HUES48 (cell line): Measurements from ENCODE around the gene TBC1D24.

Experiments used
- H3K27ac ChIP-seq: one replicate; pipeline ENCODE4 v1.7.0; 2013; ENCODE audit warnings: low read depth, low read length, inconsistent platforms
- H3K27me3 ChIP-seq: 2 replicates; pipeline ENCODE4 v1.6.1; 2013; ENCODE audit warnings: mild to moderate bottlenecking, low read length; ENCODE audit not compliant: control insufficient read depth, insufficient read depth
- H3K36me3 ChIP-seq: 2 replicates; pipeline ENCODE4 v1.6.1; 2013; ENCODE audit warnings: low read length; ENCODE audit not compliant: control insufficient read depth, insufficient read depth
- H3K4me1 ChIP-seq: 2 replicates; pipeline ENCODE4 v1.6.1; 2013; ENCODE audit warnings: mild to moderate bottlenecking, low read length; ENCODE audit not compliant: control insufficient read depth, insufficient read depth
- H3K4me3 ChIP-seq: 2 replicates; pipeline ENCODE4 v1.5.1; 2013; ENCODE audit warnings: mild to moderate bottlenecking, low read depth, low read length
- H3K9ac ChIP-seq: 2 replicates; pipeline ENCODE4 v1.6.1; 2013; ENCODE audit warnings: mild to moderate bottlenecking, low read depth, low read length, moderate library complexity
- H3K9me3 ChIP-seq: 2 replicates; pipeline ENCODE4 v1.6.1; 2013; ENCODE audit warnings: low read length; ENCODE audit not compliant: control insufficient read depth, insufficient read depth

TBC1D24 gene

GRCh38 chr16:2469399-2470233 lies 5.3 kb upstream of the TBC1D24 start:
- peaks cover 16% of the 10 kb centered on the region for H3K4me1 ChIP-seq
- no peak overlapping the region for H3K27ac ChIP-seq
- H3K9me3 ChIP-seq = no peaks in the 10 kb centered on the region
- H3K9ac ChIP-seq = no peak overlapping the region
- H3K27me3 ChIP-seq = peaks cover 57% of the 10 kb centered on the region
- H3K4me3 ChIP-seq = no peak overlapping the region
- H3K36me3 ChIP-seq = no peaks in the 10 kb centered on the region

GRCh38 chr16:2470234-2470601 lies 4.7 kb upstream of the TBC1D24 start:
- no peaks in the 10 kb centered on the region for H3K9me3 ChIP-seq
- H3K9ac ChIP-seq = no peak overlapping the region
- peaks cover 16% of the 10 kb centered on the region for H3K4me1 ChIP-seq
- peaks cover 58% of the 10 kb centered on the region for H3K27me3 ChIP-seq
- no peaks in the 10 kb centered on the region for H3K36me3 ChIP-seq
- H3K27ac ChIP-seq = no peak overlapping the region
- no peak overlapping the region for H3K4me3 ChIP-seq

GRCh38 chr16:2470603-2471015 lies 4.3 kb upstream of the TBC1D24 start:
- H3K36me3 ChIP-seq = no peaks in the 10 kb centered on the region
- peaks cover 58% of the 10 kb centered on the region for H3K27me3 ChIP-seq
- no peak overlapping the region for H3K4me3 ChIP-seq
- peaks cover 16% of the 10 kb centered on the region for H3K4me1 ChIP-seq
- no peak overlapping the region for H3K9ac ChIP-seq
- no peak overlapping the region for H3K27ac ChIP-seq
- H3K9me3 ChIP-seq = no peaks in the 10 kb centered on the region

- Histone ChIP-seq H3K4me1 (peaks cover 20% of the 10 kb centered on the region), H3K36me3 (no peaks in the 10 kb centered on the region)
Observed at GRCh38 chr16:2471016-2471652, 3.8 kb upstream of the TBC1D24 start, which contains the start of gene NTN3. Gene NTN3, plus strand, starts transcription at chr16:2471297. Its CDS starts 405 bp downstream, at chr16:2471702.

GRCh38 chr16:2471653-2472487 lies 3.1 kb upstream of the TBC1D24 start:
- Histone ChIP-seq H3K4me1 (peaks cover 20% of the 10 kb centered on the region), H3K27ac (no peak overlapping the region), H3K4me3 (peak overlapping the region; percentile 42; the same call in 1 of the 2 replicates), H3K27me3 (peaks cover 65% of the 10 kb centered on the region), H3K9ac (no peak overlapping the region), H3K9me3 (no peaks in the 10 kb centered on the region), H3K36me3 (no peaks in the 10 kb centered on the region)

More at GRCh38 chr16:2471016-2471652, 3.8 kb upstream of the TBC1D24 start, which contains the start of gene NTN3:
- Histone ChIP-seq H3K4me3 (peak within 1 kb of the TSS; percentile 42; the same call in 1 of the 2 replicates), H3K27ac (no peak within 1 kb of the TSS), H3K27me3 (peaks cover 62% of the 10 kb centered on the region), H3K9ac (no peak within 1 kb of the TSS), H3K9me3 (no peaks in the 10 kb centered on the region)

- H3K27ac ChIP-seq = no peak overlapping the region
- H3K27me3 ChIP-seq = peaks cover 65% of the 10 kb centered on the region
- no peaks in the 10 kb centered on the region for H3K36me3 ChIP-seq
- H3K9me3 ChIP-seq = no peaks in the 10 kb centered on the region
- H3K4me3 ChIP-seq = no peak overlapping the region
- H3K4me1 ChIP-seq = peaks cover 20% of the 10 kb centered on the region
- no peak overlapping the region for H3K9ac ChIP-seq
Observed at GRCh38 chr16:2472488-2472864, 2.5 kb upstream of the TBC1D24 start.

- Histone ChIP-seq H3K4me1 (peaks cover 20% of the 10 kb centered on the region), H3K9ac (no peak overlapping the region), H3K36me3 (no peaks in the 10 kb centered on the region), H3K27ac (no peak overlapping the region), H3K4me3 (0 out of 2 replicates have a peak overlapping the region, but pooled peaks have one; percentile 30), H3K27me3 (peaks cover 65% of the 10 kb centered on the region), H3K9me3 (no peaks in the 10 kb centered on the region)
Observed at GRCh38 chr16:2472885-2473445, 2.0 kb upstream of the TBC1D24 start.

- H3K9ac ChIP-seq = no peak overlapping the region
- H3K4me1 ChIP-seq = peaks cover 20% of the 10 kb centered on the region
- H3K36me3 ChIP-seq = no peaks in the 10 kb centered on the region
- peaks cover 61% of the 10 kb centered on the region for H3K27me3 ChIP-seq
- H3K4me3 ChIP-seq = peak overlapping the region; percentile 30; the same call in 1 of the 2 replicates
- H3K9me3 ChIP-seq = no peaks in the 10 kb centered on the region
- H3K27ac ChIP-seq = no peak overlapping the region
Observed at GRCh38 chr16:2473446-2473926, 1.4 kb upstream of the TBC1D24 start.

- H3K9me3 ChIP-seq = no peaks in the 10 kb centered on the region
- peak overlapping the region; percentile 5 for H3K27ac ChIP-seq
- H3K9ac ChIP-seq = peak overlapping the region; percentile 35; the same call in 1 of the 2 replicates
- peaks cover 15% of the 10 kb centered on the region; the same call in 1 of the 2 replicates for H3K4me1 ChIP-seq
- peaks cover 55% of the 10 kb centered on the region for H3K27me3 ChIP-seq
- no peaks in the 10 kb centered on the region for H3K36me3 ChIP-seq
- peak overlapping the region; percentile 60 for H3K4me3 ChIP-seq
Observed at GRCh38 chr16:2473999-2474876, 689 bp upstream of the TBC1D24 start.
